Testis (tissue), 2 donors: ENCODE measurements around the gene ARHGAP31.

Experiments used
- POLR2A ChIP-seq: fragments of 450-650 bp; IDR thresholded peaks from one replicate; pipeline ENCODE4 v1.6.1; 2017; ENCODE audit warnings: antibody characterized with exemption, mild to moderate bottlenecking, moderate library complexity
- TF ChIP-seq, protein P1 (sequence below), 3 experiments: fragments of 450-650 bp in 2 of 3; fragments of 200-600 bp in 1 of 3; sonication (generic) in 1 of 3; IDR thresholded peaks; one replicate each; pipeline ENCODE4 v1.5.1; 2016 to 2019; ENCODE audit warnings: antibody characterized with exemption in 3 of 3, mild to moderate bottlenecking in 2 of 3, moderate library complexity in 1 of 3

DNA sequence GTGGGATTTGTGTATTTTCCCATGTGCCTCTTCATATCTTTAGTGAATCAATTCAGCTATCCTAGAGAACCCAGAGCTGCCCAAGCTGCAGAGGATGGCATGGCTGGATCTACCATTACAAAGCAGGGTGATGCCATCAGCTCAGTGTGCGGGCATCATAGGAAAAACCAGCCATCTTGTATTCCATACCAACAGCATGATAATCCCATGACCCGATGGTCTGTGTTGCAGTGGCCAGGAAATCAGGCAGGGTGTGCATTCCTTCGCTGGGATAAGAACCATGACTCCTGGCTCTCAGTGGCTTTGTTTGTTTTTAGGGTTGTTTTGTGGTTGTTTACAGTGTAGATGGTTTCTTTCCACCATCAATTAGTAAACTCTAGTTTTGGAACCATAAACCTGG, 36.0 kb downstream of the ARHGAP31 start:
- TF ChIP-seq, protein P1, sequence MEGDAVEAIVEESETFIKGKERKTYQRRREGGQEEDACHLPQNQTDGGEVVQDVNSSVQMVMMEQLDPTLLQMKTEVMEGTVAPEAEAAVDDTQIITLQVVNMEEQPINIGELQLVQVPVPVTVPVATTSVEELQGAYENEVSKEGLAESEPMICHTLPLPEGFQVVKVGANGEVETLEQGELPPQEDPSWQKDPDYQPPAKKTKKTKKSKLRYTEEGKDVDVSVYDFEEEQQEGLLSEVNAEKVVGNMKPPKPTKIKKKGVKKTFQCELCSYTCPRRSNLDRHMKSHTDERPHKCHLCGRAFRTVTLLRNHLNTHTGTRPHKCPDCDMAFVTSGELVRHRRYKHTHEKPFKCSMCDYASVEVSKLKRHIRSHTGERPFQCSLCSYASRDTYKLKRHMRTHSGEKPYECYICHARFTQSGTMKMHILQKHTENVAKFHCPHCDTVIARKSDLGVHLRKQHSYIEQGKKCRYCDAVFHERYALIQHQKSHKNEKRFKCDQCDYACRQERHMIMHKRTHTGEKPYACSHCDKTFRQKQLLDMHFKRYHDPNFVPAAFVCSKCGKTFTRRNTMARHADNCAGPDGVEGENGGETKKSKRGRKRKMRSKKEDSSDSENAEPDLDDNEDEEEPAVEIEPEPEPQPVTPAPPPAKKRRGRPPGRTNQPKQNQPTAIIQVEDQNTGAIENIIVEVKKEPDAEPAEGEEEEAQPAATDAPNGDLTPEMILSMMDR (IDR thresholded peaks at IDR 0.05) = no peak
- no peak for TF ChIP-seq POLR2A
